Activated T-helper 2 cell treated with anti-CD3 and anti-CD28 coated beads, Interferon-gamma antibody, Interleukin-2, Interleukin-4, amounts not matched to agents 10 μg/mL and 5 μg/mL and 100 μg/mL, durations not matched to agents 14 hours and 24 hours and 36 hours (primary cell): ENCODE measurements around the gene FTCD. TPM values are rescaled to one million over a fixed set of nuclear protein-coding genes. Genes with fewer than 3 reads are reported as not detected.

Source experiments
- DNase-seq: peaks from one replicate; pipeline ENCODE4 v3.0.0; 2021; ENCODE audit warnings: low spot score
- H3K27ac Mint-ChIP-seq: one replicate; pipeline ENCODE4 v1.8.0; 2021; ENCODE audit warnings: mixed read lengths
- H3K27me3 Mint-ChIP-seq: one replicate; pipeline ENCODE4 v1.8.0; 2021; ENCODE audit warnings: low read depth, mixed read lengths
- H3K36me3 Mint-ChIP-seq: one replicate; pipeline ENCODE4 v1.8.0; 2021; ENCODE audit warnings: low read depth, mixed read lengths
- H3K4me1 Mint-ChIP-seq: one replicate; pipeline ENCODE4 v1.8.0; 2021; ENCODE audit warnings: low read depth, mixed read lengths
- H3K4me3 Mint-ChIP-seq: one replicate; pipeline ENCODE4 v1.8.0; 2021; ENCODE audit warnings: low read depth, mild to moderate bottlenecking, moderate library complexity, mixed read lengths
- H3K9me3 Mint-ChIP-seq: one replicate; pipeline ENCODE4 v1.8.0; 2021; ENCODE audit warnings: mixed read lengths
- intact Hi-C: fragments of 100-400 bp; cut with micrococcal nuclease; formaldehyde crosslinking; loops from one replicate; pipeline ENCODE4 v1.15.1; 2023
- total RNA-seq: library from RNA; stranded (reverse); gene quantifications from 2 replicates; pipeline ENCODE4 v1.2.3, GENCODE V29; 2022

Gene FTCD
- total RNA-seq, 1 donor from 2014 or later, result 0.14 TPM

DNA sequence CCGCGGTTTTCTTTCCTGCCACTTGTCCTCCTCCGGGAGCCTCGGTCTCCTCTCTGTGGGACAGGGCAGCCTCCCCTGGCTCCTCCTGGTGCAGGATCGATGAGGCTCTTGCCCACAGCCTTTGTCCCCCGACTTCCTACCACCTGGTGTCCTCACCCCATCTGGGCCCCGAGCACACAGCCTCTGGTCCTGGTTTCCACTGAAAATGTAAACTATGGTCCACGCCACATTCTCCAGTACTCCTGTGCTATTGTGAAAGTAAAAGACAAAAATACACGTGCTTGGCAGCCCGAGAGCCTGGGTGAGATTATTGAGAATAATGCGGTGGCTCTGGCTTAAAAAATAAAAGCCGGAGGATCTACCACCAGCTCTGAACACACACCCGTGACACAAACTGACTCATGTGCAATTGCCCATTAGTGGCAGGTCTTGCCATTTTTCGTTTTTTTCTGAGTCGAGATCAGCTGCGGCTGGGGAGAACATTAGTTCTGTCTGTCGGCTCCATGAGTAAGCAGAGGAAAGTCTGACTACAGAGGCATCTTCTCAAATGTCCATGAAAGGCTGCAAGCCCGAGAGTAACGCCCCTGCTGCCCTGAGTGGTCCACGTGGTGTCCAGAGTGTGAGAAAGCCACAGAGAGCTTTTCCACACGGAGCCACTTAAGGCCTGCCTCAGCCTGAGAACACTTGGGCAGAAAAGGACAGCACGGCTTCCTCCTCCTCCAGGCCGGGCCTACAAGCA, 63.2 kb downstream of the FTCD start:
- intact Hi-C loops, result no loop called here
- no peak overlapping the region for H3K4me3 Mint-ChIP-seq
- no peak for DNase-seq
- H3K9me3 Mint-ChIP-seq, result peaks cover 36% of the 10 kb centered on the region
- H3K27me3 Mint-ChIP-seq, result peaks cover 6% of the 10 kb centered on the region
- no peaks in the 10 kb centered on the region for H3K4me1 Mint-ChIP-seq
- no peak overlapping the region for H3K27ac Mint-ChIP-seq
- no peaks in the 10 kb centered on the region for H3K36me3 Mint-ChIP-seq

DNA sequence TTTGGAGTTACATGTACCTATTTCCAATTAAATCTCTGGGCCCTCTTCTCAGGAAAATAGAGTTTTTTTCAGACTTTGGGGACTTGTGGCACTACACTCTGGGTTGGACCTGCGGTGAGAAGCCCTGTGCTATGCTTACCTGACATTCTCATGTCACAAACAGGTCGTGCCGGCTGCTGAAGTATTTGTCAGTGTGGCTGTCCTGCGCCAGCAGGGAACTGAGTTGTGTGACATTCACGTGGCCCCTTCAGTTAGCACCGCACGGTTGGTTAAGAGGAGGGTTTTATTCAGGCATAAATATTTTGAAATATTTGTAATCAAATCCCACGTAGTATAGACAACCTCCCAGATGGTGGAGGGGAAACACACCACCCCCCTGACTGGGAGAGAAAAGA, 63.8 kb downstream of the FTCD start:
- Mint-ChIP-seq H3K27me3 (peaks cover 3% of the 10 kb centered on the region), H3K36me3 (no peaks in the 10 kb centered on the region), H3K27ac (no peak overlapping the region), H3K4me1 (no peaks in the 10 kb centered on the region), H3K9me3 (peaks cover 41% of the 10 kb centered on the region), H3K4me3 (no peak overlapping the region)
- intact Hi-C loops, result no loop called here
- no peak for DNase-seq

GRCh38 chr21:46091118-46091517, 64.3 kb downstream of the FTCD start:
- Mint-ChIP-seq H3K27ac (no peak overlapping the region), H3K4me3 (no peak overlapping the region), H3K27me3 (peaks cover 2% of the 10 kb centered on the region), H3K36me3 (no peaks in the 10 kb centered on the region), H3K9me3 (peaks cover 44% of the 10 kb centered on the region), H3K4me1 (no peaks in the 10 kb centered on the region)
- no peak for DNase-seq
- intact Hi-C loops, result no loop called here

GRCh38 chr21:46089285-46089684, 66.1 kb downstream of the FTCD start:
- Mint-ChIP-seq H3K9me3 (peaks cover 45% of the 10 kb centered on the region), H3K27me3 (peaks cover 2% of the 10 kb centered on the region), H3K27ac (no peak overlapping the region), H3K36me3 (no peaks in the 10 kb centered on the region), H3K4me3 (no peak overlapping the region), H3K4me1 (no peaks in the 10 kb centered on the region)
- peak; percentile 4 for DNase-seq
- intact Hi-C loops, result no loop called here

- DNase-seq, result no peak
- Mint-ChIP-seq H3K4me1 (no peaks in the 10 kb centered on the region), H3K27me3 (peaks cover 2% of the 10 kb centered on the region), H3K9me3 (peaks cover 45% of the 10 kb centered on the region), H3K4me3 (no peak overlapping the region), H3K36me3 (no peaks in the 10 kb centered on the region), H3K27ac (no peak overlapping the region)
- intact Hi-C loops, result no loop called here
These were observed 67.2 kb downstream of the FTCD start for GRCh38 chr21:46088189-46088588.

- Mint-ChIP-seq H3K9me3 (peaks cover 45% of the 10 kb centered on the region), H3K27ac (no peak overlapping the region), H3K4me1 (no peaks in the 10 kb centered on the region), H3K27me3 (peaks cover 2% of the 10 kb centered on the region), H3K4me3 (no peak overlapping the region), H3K36me3 (no peaks in the 10 kb centered on the region)
- intact Hi-C loops, result no loop called here
- no peak for DNase-seq
These were observed 67.7 kb downstream of the FTCD start for GRCh38 chr21:46087641-46088040.

Other genes starting within 250 kb of the FTCD start
- gene COL6A1, start 173.8 kb downstream of the FTCD start, total RNA-seq, result 0.23 and 0.37 TPM in 2 replicates
- 2.2 TPM in 2 replicates for gene COL6A2, start 57.5 kb downstream of the FTCD start, total RNA-seq
- gene SPATC1L, start 28.9 kb upstream of the FTCD start, total RNA-seq, result 13.9 and 14.7 TPM in 2 replicates
- 28.5 and 30.5 TPM in 2 replicates for gene LSS, start 73.2 kb upstream of the FTCD start, total RNA-seq
- 123 and 138 TPM in 2 replicates for gene MCM3AP, start 130.0 kb upstream of the FTCD start, total RNA-seq
- 14.4 and 15.3 TPM in 2 replicates for gene YBEY, start 130.8 kb upstream of the FTCD start, total RNA-seq
- gene C21orf58, start 168.3 kb upstream of the FTCD start, total RNA-seq, result 32.2 and 32.8 TPM in 2 replicates
- 55.8 and 58.8 TPM in 2 replicates for gene PCNT, start 168.6 kb upstream of the FTCD start, total RNA-seq